Esophagus squamous epithelium (tissue), 4 donors: ENCODE data around the gene OBI1.

ENCODE experiments used
- CTCF ChIP-seq, 6 experiments: fragments of 450-650 bp in 4 of 6; fragments of 200-600 bp in 2 of 6; sonication (generic) in 2 of 6; IDR thresholded peaks; one replicate each; pipeline ENCODE4 v1.5.1; 2016 to 2019; ENCODE audit warnings: antibody characterized with exemption in 6 of 6, mild to moderate bottlenecking in 4 of 6, moderate library complexity in 4 of 6
- POLR2A ChIP-seq, 4 donors: fragments of 450-650 bp; IDR thresholded peaks; one replicate each; pipeline ENCODE4 v1.6.1; 2017; ENCODE audit warnings: antibody characterized with exemption in 4 of 4, mild to moderate bottlenecking in 4 of 4, moderate library complexity in 3 of 4

- no peak for TF ChIP-seq POLR2A (IDR thresholded peaks at IDR 0.05)
- TF ChIP-seq CTCF (IDR thresholded peaks at IDR 0.05) = no peak
These were observed 435 bp upstream of the OBI1 start for GRCh38 chr13:78659450-78659730.
